ENCODE results near the gene MAP1B.
A peak's percentile ranks its signal among the peaks of the same experiment; 100 is the strongest.
"Not testable (repeated sequence)": the region's sequence is repeated elsewhere in the genome, so short reads cannot be mapped to it uniquely, and the experiment has no call there.

The MAP1B gene

DNA sequence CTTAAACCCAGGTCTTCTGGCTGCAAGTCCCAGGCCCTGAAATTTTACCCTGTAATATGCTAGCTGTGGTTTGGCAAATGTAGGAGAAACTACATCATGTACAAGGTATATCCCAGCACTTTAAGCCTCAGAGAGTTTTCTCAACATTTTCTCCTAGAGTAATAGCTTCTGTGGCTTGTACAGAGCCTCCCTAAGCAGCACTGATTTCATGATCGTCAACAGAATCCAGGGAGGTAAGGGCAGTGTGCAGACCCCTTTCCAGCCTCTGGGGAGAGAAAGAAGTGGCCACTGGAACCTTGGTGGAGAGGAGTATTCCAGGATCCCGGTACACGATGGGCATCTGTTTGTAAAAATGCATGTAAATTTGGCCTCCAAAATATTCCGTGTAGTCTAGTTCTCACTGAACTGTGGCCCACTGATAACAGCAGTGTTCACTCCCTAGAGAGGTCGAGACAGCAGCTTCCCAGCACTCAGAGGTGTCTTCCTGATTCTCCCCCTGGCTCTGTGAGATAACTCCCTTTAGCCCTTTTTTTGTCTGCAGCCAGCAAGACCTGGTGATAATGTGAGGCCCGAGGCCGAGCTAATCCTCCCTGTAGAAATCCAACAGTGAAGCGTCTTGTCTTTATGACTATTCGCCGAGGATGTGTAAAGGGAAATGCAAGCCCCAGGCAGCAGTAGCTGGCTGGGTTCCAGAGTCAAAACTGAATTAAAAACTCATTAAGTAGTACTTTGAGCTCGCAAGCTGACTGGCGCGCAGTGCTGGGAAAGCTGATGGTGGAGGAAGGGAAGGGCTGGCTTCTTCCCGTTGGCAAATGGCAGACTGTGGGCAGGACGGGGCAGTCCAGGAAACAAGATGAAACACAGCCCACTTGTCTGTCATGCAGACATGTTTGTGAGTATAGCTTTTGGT is 59.0 kb downstream of the MAP1B start:
- DNase-seq: peak; percentile 11

DNA sequence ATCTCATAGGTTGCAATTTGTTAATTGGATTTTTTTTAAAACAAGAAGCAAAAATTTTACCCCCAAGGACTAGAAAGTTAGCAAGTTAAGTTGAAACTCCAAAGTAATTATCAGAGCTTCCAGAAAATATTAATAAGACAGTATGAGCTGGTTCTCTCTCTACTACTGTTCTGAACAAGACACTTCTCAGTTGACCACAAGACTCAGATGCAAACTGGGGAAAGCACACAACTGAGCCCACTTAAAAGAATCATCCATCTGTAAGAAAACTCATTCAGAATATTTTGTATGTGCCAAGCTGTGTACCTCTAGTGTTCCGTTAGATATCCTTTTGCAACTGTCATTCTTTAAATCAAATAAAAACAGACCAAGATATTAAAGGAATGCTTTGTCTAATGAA is 60.0 kb downstream of the MAP1B start:
- DNase-seq: no peak

DNA sequence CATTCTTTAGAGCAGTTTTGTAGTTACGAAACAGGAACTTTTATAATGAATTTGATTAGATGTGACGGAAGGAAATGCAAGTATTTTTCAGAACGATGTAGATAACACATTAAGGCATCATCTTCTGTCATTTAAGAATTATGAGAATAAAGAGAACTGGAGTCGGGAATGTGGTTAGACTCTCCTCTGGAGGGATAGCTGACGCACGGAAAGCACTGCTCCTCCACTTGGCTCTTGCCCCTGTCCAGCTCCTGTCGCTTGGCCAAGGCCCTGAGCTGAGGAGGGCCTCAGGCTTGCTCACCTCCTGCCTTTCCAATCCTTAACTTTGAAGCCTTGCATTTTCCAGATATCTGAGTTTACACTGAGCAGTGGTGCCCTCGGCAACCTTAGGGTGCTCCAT is 60.5 kb downstream of the MAP1B start:
- DNase-seq: no peak

- no peak for DNase-seq
Observed at GRCh38 chr5:72170101-72170500, 62.8 kb downstream of the MAP1B start.

GRCh38 chr5:72171181-72171580 is 63.9 kb downstream of the MAP1B start:
- DNase-seq: not testable (repeated sequence)

DNA sequence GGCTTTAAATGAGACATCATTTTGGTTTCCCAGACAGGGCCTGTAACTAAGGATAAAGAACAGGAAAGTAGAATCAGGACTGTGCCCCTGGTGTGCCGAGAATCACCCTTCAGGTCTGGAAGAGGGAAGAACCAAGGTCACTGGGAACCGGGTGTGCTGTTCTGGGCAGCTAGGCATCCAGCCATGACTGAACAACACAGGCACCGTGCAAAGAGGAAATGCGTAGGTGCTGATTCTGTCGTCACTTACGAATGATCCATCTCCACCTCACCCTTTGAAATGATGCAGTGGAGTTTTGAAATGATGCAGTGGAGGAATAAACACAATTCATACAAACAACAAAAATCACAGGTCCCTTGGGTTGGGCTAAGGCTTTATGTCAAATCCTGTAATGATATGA is 64.4 kb downstream of the MAP1B start:
- DNase-seq: no peak

GRCh38 chr5:72172786-72173185 is 65.5 kb downstream of the MAP1B start:
- no peak for DNase-seq

- DNase-seq: no peak
Observed at GRCh38 chr5:72177538-72177937, 70.3 kb downstream of the MAP1B start.

DNA sequence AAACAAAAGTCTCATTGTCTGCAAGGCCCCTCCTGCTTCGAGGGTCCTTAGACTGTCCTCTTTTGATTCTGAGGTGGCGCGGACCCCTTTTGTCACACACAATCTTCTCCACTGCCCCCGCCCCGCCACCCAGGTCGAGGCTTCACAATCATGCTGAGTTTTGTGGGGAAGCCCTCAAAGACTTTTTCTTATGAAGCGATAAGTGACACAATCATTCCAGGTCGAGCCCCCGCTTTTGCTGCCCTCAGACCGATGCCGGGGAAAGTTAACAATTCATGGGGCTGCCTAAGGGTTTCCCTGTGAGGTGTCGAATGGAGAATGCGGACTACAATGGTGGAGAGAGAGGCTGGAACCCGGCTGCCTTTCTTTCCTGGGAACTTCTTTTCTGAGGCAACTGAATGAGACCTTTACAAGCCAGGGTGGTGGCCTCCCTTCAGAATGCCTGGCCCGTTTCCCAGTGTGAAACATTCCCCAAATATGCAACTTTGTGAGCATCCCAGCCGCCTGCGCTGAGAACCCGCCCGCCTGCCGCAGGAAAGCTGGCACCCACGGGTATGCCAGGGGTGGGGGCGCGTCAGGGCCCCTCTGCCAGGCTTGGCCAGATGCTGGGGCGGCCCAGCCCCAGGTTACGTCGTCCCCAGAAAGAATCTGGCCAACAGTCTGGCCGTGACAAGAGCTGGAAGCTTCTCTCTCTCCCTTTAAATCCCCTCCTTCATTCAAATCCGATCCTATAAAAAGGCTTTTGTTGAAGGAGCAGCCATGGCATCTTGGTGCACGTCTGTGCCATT is 71.9 kb downstream of the MAP1B start:
- DNase-seq: peak; percentile 68

- no peak for DNase-seq
Observed at GRCh38 chr5:72179816-72180440, 72.7 kb downstream of the MAP1B start.

GRCh38 chr5:72180925-72181324 is 73.7 kb downstream of the MAP1B start:
- DNase-seq: no peak

- no peak for DNase-seq
Observed at GRCh38 chr5:72182686-72183085, 75.4 kb downstream of the MAP1B start.

DNA sequence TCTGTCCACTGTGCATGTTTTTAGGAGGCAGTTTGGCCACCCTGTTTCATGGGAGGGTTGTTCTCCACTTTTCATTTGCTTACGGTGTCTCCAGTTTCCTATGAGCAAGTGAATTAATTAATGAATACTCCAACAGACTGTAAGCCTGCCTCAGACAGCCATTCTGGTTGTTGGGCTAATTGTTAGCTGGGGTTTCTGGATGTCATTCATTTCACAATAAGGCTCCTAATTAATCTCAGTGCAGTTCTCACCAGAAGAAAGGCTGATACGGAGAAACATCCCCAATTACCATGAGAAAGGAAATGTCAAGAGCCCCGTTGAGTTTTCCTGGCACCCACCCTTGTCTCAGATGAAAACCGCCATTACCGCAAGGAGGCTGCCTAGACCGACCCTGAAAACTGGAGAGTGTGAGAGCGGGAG is 75.8 kb downstream of the MAP1B start:
- DNase-seq: no peak

DNA sequence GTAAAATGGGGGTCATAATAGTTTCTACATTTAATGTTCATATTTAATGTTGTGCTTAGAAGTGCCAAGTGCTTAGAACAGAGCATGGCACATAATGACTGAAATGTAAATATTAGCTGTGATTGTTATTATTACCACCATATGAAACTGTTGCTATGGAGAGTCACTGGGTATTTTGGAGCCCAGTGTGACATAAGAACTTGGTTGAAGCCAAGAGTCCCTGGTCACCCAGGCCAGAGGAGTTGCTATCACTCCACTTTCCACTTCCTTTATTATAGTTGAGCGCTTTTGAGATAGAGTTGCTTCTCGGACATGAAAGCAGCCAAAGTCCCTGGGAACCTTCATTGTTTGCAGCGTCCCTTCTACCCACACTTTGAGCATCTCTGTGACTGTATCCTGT is 77.1 kb downstream of the MAP1B start:
- DNase-seq: no peak

DNA sequence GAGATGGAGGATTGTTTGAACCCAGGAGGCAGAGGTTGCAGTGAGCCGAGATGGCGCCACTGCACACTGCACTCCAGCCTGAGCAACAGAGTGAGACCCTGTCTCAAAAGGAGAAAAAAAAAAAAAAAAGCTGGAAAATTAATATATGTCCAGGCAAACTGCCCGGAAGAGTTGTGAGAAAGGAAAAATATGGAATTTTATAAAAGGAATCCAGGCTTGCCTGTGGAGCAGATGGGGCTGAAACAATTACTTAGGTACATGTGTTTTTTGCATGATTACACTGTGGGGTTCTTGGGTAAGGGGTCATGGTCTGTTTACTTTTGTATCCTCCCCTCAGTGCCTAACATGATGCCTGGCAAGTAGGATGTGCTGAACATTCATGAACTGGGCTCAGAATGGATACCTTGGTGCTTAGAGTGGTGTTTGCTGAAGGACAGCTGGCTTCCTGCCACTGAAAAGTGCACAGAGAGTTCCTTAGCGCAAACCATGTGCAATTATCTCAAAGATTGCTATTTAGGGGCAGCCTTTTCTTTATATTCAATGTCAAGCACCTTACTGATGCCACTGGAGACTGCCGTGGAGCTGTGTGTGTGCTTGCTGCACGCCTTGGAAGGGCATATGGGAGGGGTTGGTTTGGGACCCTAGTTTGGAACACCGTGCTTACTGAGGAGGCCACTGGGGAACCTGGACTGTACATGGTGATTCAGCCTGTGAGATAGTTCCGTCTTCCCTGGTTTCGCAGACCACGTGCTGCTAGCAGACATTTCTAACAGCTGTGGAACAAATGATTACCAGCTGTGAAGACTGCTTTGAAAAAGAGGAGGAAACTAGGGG is 78.4 kb downstream of the MAP1B start:
- no peak for DNase-seq

DNA sequence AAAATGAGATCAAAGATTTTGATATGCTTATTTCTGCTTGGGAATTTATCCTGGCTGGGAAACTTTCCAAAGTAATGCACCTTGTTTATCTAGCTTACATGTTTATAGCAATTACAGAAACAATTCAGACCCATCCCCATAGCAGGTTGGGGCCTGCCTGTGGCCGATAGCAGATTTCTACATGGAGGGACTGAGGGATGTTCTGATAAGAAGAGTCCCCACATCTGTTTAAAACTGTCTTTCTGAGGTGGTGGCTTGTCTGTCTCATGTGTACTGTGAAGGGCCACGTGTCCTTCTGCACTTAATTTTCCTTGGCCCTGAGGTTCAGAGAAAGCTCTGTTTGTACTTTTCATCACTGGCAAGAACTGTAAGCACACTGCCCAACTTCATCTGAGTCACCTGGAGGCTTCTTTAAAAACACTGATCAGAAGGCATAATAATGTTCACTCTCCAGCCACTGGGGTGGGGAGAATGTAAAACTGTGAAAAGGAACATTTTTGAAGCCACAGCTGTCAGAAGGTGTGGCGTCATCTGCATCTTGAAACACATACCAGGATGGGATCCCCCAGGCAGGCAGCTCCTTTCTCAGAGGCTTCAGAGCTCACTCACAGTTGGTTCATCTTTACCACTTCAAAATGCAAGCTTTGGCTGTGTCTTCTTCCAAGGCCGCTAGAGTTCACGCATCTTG is 80.3 kb downstream of the MAP1B start:
- no peak for DNase-seq

GRCh38 chr5:72188166-72188565 is 80.9 kb downstream of the MAP1B start:
- no peak for DNase-seq

DNA sequence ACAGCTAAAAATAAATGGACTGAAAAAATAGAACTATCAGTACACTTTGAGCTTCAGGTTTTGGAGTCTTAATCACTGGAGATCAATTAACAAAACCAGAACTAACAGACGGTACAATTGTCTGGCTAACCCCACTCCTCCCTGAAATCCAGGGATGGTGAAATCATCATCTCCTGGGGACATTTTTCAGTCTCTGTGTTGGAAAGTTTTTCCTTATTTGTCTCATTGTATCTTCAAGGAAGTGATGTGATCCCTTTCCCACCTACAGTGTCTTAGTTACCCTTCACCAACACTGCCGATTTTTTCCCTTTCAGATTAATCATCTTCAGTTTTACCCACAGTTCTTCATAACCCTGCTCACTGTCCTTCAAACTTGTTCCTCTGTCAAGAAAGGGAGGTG is 81.9 kb downstream of the MAP1B start:
- no peak for DNase-seq

- no peak for DNase-seq
Observed at GRCh38 chr5:72191404-72191803, 84.1 kb downstream of the MAP1B start.

- DNase-seq: no peak
Observed at GRCh38 chr5:72194846-72195245, 87.6 kb downstream of the MAP1B start.

DNA sequence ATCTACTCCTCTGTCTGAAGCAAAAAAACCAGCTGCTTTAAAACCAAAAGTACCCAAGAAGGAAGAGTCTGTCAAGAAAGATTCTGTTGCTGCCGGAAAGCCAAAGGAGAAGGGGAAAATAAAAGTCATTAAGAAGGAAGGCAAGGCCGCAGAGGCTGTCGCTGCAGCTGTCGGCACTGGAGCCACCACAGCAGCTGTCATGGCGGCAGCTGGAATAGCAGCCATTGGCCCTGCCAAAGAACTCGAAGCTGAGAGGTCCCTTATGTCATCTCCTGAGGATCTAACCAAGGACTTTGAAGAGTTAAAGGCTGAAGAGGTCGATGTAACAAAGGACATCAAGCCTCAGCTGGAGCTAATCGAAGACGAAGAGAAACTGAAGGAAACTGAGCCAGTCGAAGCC is 88.3 kb downstream of the MAP1B start:
- DNase-seq: no peak

DNA sequence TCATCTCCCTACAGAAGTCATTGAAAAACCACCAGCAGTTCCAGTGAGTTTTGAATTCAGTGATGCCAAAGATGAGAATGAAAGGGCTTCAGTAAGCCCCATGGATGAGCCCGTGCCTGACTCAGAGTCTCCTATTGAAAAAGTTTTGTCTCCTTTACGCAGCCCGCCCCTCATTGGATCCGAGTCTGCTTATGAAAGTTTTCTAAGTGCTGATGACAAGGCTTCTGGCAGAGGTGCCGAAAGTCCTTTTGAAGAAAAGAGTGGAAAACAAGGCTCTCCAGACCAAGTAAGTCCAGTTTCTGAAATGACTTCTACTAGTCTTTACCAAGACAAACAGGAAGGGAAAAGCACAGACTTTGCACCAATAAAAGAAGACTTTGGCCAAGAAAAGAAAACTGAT is 90.1 kb downstream of the MAP1B start:
- DNase-seq: no peak
